Sigmoid colon (tissue), 4 donors: Measurements from ENCODE around the gene RSL1D1.
"Not testable (repeated sequence)": the region's sequence is repeated elsewhere in the genome, so short reads cannot be mapped to it uniquely, and the experiment has no call there.

Source experiments
- EP300 ChIP-seq, 4 donors: sonication (generic); formaldehyde crosslinking; IDR thresholded peaks; one replicate each; pipeline ENCODE4 v1.6.1; 2017; ENCODE audit warnings: antibody characterized with exemption in 4 of 4
- POLR2A ChIP-seq, 2 donors: fragments of 450-650 bp; IDR thresholded peaks; one replicate each; pipeline ENCODE4 v1.6.1; 2016; ENCODE audit warnings: antibody characterized with exemption in 2 of 2, mild to moderate bottlenecking in 2 of 2, moderate library complexity in 2 of 2
- POLR2AphosphoS5 ChIP-seq, 4 donors: sonication (generic); formaldehyde crosslinking; IDR thresholded peaks; one replicate each; pipeline ENCODE4 v1.6.1; 2017; ENCODE audit warnings: antibody characterized with exemption in 4 of 4
- TF ChIP-seq, protein P1 (sequence below), 4 experiments: fragments of 450-650 bp in 3 of 4; fragments of 200-600 bp in 1 of 4; IDR thresholded peaks; one replicate each; pipeline ENCODE4 v1.5.1; 2016 to 2019; ENCODE audit warnings: antibody characterized with exemption in 4 of 4, mild to moderate bottlenecking in 3 of 4, moderate library complexity in 2 of 4

DNA sequence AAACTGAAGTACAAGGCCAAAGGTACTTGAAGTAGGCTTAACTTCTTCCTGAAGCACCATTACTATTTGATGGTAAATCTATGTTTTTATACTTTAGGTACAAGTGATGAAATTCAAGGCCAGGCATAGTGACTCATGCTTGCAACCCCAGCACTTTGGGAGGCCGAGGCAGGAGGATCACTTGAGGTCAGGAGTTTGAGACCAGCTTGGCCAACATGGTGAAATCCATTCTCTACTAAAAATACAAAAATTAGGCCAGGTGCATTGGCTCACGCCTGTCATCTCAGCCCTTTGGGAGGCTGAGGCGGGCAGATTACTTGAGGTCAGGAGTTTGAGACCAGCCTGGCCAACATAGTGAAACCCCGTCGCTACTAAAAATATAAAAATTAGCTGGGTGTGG, 27.7 kb downstream of the RSL1D1 start:
- TF ChIP-seq, protein P1, sequence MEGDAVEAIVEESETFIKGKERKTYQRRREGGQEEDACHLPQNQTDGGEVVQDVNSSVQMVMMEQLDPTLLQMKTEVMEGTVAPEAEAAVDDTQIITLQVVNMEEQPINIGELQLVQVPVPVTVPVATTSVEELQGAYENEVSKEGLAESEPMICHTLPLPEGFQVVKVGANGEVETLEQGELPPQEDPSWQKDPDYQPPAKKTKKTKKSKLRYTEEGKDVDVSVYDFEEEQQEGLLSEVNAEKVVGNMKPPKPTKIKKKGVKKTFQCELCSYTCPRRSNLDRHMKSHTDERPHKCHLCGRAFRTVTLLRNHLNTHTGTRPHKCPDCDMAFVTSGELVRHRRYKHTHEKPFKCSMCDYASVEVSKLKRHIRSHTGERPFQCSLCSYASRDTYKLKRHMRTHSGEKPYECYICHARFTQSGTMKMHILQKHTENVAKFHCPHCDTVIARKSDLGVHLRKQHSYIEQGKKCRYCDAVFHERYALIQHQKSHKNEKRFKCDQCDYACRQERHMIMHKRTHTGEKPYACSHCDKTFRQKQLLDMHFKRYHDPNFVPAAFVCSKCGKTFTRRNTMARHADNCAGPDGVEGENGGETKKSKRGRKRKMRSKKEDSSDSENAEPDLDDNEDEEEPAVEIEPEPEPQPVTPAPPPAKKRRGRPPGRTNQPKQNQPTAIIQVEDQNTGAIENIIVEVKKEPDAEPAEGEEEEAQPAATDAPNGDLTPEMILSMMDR (IDR thresholded peaks at IDR 0.05), result not testable (repeated sequence)
- TF ChIP-seq POLR2A, POLR2AphosphoS5, EP300 (IDR thresholded peaks at IDR 0.05): not testable (repeated sequence)
